ENCODE measurements around the gene RNF225. TPM values are rescaled to one million over a fixed set of nuclear protein-coding genes. Genes with fewer than 3 reads are reported as not detected.
A peak's percentile ranks its signal among the peaks of the same experiment; 100 is the strongest.

RNF225 gene
- total RNA-seq, 1 experiment from 2014 or later: 1.8 TPM

GRCh38 chr19:58400316-58400915 lies 5.0 kb downstream of the RNF225 start:
- H3K4me1 Mint-ChIP-seq: peaks cover 12% of the 10 kb centered on the region
- peak overlapping the region; percentile 83 for H3K4me3 Mint-ChIP-seq
- TF ChIP-seq TEAD1 (CRISPR knock-in tag; IDR thresholded peaks at IDR 0.05) (0 out of 2 replicates have a peak, but pooled peaks have one; percentile 1), EMX1 (CRISPR knock-in tag; IDR thresholded peaks at IDR 0.05) (no peak)
- no peak overlapping the region for H3K27ac Mint-ChIP-seq
- peaks cover 4% of the 10 kb centered on the region; the same call in 1 of the 2 replicates for H3K36me3 Mint-ChIP-seq
- CTCF ChIA-PET: interaction anchor here (1.0 kb wide), 1 partner anchor 119 kb away, joined by 3 read pairs; no protein-coding TSS in a partner anchor
- POLR2A ChIA-PET: no interaction called here
- no peak for ATAC-seq
- no peaks in the 10 kb centered on the region for H3K9me3 Mint-ChIP-seq
- peaks cover 36% of the 10 kb centered on the region for H3K27me3 Mint-ChIP-seq (ENCODE audit: low read depth)
- DNase-seq (ENCODE audit: low spot score): no peak

GRCh38 chr19:58400916-58401839 lies 5.7 kb downstream of the RNF225 start:
- Mint-ChIP-seq H3K4me1 (peaks cover 9% of the 10 kb centered on the region), H3K9me3 (no peaks in the 10 kb centered on the region), H3K27ac (peak overlapping the region; percentile 53; the same call in 1 of the 2 replicates), H3K36me3 (peaks cover 4% of the 10 kb centered on the region; the same call in 1 of the 2 replicates), H3K27me3 (ENCODE audit: low read depth) (peaks cover 33% of the 10 kb centered on the region), H3K4me3 (peak overlapping the region; percentile 83)
- peak; percentile 95 for ATAC-seq
- ChIA-PET POLR2A (no interaction called here), CTCF (no interaction called here)
- DNase-seq (ENCODE audit: low spot score): peak; percentile 99
- TF ChIP-seq ATF3 (CRISPR knock-in tag; conservative IDR thresholded peaks at IDR 0.05): no peak
- no peak for TF ChIP-seq AR (CRISPR knock-in tag; IDR thresholded peaks at IDR 0.05)
- TF ChIP-seq ZNF121 (CRISPR knock-in tag; IDR thresholded peaks at IDR 0.05): no peak
- TF ChIP-seq FOXK1 (CRISPR knock-in tag; IDR thresholded peaks at IDR 0.05): peak; percentile 82
- no peak for TF ChIP-seq OVOL2 (CRISPR knock-in tag; IDR thresholded peaks at IDR 0.05; ENCODE audit: borderline replicate concordance)
- peak; percentile 94 for TF ChIP-seq NFYB (CRISPR knock-in tag; conservative IDR thresholded peaks at IDR 0.05; ENCODE audit: low read depth)
- TF ChIP-seq PRDM15 (CRISPR knock-in tag; IDR thresholded peaks at IDR 0.05): no peak
- no peak for TF ChIP-seq GRHL2 (CRISPR knock-in tag; IDR thresholded peaks at IDR 0.05; ENCODE audit: insufficient replicate concordance, severe bottlenecking)
- peak; percentile 92 for TF ChIP-seq MAX (CRISPR knock-in tag; IDR thresholded peaks at IDR 0.05)
- 0 out of 2 replicates have a peak, but pooled peaks have one; percentile 2 for TF ChIP-seq ZNF232 (CRISPR knock-in tag; IDR thresholded peaks at IDR 0.05)
- TF ChIP-seq ARID4B (CRISPR knock-in tag; IDR thresholded peaks at IDR 0.05; ENCODE audit: borderline replicate concordance): peak; percentile 41; the same call in 1 of the 2 replicates
- TF ChIP-seq ERG (CRISPR knock-in tag; IDR thresholded peaks at IDR 0.05): no peak
- no peak for TF ChIP-seq ZMAT4 (CRISPR knock-in tag; IDR thresholded peaks at IDR 0.05)
- TF ChIP-seq USF2 (CRISPR knock-in tag; IDR thresholded peaks at IDR 0.05): no peak
- TF ChIP-seq ESRRA (CRISPR knock-in tag; IDR thresholded peaks at IDR 0.05; ENCODE audit: borderline replicate concordance): no peak
- TF ChIP-seq CREB1 (CRISPR knock-in tag; IDR thresholded peaks at IDR 0.05): peak; percentile 70; the same call in 1 of the 2 replicates
